HPDE6-E6E7 (cell line): ENCODE results near the gene MICU1.
A peak's percentile ranks its signal among the peaks of the same experiment; 100 is the strongest.
"Not testable (repeated sequence)": the region's sequence is repeated elsewhere in the genome, so short reads cannot be mapped to it uniquely, and the experiment has no call there.

Source experiments
- DNase-seq: peaks from one replicate; pipeline ENCODE4 v3.0.0; 2011; ENCODE audit warnings: missing footprints; ENCODE audit errors: extremely low spot score

Gene MICU1

DNA sequence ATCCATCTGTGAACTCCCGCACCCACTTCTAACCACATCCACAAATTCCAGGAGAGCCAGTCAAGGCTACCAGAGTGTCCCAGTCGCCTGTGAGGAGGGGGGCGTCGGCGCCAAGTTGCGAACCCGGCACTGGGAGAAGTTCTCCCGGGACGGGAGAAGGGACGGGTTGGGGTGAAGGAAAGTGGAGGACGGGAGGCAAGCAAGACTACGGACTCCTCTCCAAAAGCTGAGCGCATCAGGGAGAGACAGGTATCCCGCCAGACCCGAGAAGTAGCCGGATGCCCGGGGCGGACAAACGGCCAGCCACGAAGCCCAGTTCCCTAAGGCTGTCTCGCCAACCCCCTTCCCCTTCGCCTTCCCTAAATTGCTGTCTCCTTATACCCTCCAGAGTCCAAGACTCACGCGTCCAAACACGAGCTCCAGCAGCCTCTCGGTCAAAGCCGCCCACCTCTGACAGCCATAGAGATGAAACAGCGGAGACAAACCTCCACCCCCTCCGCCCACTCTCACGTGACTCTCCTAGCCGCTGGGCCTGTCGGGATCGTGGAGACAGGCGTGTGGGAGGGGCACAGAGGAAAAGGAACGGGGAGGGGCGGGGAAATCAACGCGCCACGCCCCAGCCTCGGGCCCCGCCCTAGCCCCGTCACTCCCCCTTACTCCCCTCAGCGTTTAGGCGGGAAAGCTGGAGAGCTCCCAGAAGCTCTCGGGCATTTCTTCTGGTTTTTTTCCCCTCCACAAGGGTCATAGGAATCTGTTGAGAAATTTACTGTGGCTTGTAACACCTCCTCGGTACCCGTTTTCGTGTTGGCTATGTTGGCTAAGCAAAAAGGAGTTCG, at the start of gene MICU1:
Gene MICU1 (minus strand): TSS at position 472 of the 836 bp plus-strand sequence. CDS start 59,286 bp downstream, outside the sequence.
- peak; percentile 96 for DNase-seq

DNA sequence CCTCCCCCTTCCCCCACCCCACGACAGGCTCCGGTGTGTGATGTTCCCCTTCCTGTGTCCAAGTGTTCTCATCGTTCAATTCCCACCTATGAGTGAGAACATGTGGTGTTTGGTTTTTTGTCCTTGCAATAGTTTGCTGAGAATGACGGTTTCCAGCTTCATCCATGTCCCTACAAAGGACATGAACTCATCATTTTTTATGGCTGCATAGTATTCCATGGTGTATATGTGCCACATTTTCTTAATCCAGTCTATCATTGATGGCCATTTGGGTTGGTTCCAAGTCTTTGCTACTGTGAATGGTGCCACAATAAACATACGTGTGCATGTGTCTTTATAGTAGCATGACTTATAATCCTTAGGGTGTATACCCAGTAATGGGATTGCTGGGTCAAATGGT, 48.3 kb upstream of the MICU1 start:
- not testable (repeated sequence) for DNase-seq

DNA sequence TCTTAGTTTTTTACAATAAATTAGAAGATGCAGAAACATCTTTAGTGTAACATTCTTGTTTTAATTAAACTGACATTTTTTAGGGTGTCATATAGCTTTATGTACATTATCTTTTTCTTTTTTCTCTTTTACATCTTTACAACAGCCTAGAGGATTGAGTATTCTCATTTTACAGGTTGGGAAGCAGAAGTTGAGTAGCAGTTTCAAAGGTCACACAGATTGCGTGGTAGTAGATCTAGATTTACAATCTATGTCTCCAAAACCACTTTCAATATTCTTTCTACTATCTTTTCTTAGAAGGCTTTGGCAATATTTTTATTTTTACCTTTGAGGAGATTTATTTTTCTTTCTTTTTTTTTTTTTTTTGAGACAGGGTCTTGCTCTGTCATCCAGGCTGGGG, 47.4 kb upstream of the MICU1 start:
- DNase-seq: no peak

DNA sequence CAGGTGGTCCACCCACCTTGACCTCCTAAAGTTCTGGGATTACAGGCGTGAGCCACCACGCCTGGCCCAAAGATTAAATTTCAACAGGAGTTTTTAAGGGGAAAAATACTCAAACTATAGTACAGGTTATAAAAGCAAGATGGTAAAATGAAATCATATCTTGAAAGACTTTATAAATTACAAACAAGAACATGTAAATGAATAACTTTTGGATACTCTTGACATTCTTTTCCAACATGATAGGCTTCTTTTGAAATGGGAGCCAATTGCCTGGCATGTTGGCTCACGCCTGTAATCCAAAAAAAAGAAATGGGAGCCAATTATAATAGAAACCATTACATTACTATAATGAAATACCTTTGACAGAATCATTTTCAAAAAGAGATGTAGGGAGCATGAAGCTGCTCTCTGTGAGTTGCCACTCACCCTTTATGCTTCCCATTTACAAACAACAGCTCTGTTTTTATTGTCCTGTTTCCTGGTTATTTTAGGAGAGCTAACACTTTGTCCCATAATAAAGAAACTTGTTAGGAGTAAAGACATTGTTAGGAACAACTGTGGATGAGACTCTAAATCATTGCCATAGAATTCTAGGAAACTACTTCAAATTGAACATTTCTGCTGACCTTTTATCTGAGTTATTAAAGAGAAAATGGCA, 41.5 kb upstream of the MICU1 start:
- DNase-seq: no peak

DNA sequence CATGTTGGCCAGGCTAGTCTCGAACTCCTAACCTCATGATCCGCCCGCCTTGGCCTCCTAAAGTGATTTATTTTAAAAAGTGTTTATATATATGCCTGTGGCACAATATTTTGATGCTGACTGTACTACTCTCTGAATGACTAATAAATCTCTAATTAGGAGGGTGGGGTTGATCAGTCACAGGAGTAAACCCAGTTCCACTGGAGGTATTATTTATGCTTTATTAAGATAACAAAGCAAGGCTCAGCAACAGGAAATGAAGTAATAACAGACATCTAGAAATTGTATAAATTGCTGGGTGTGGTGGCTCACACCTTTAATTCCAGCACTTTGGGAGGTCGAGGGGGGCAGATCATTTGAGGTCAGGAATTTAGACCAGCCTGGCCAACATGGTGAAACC, 40.0 kb upstream of the MICU1 start:
- DNase-seq: peak; percentile 69

GRCh38 chr10:72663971-72664370, 38.1 kb upstream of the MICU1 start:
- no peak for DNase-seq

DNA sequence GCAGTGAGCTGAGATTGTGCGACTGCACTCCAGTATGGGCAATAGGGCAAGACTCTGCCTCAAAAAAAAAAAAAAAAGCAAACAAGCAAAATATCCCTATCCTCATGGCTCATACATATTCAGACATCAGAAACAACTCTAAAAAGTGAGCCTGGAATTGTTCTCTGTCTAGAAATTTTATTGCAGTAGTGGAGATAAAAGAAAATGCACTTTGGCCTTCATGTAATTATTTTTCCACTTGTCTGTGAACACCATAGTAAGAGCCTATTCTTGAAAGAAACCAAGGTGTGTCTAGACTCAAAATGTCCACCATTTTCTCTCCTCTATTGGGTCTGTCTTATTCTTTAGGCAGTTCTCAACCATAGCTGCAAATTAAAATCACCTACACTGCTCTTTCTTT, 35.6 kb upstream of the MICU1 start:
- DNase-seq: no peak

GRCh38 chr10:72660220-72660619, 34.3 kb upstream of the MICU1 start:
- no peak for DNase-seq

GRCh38 chr10:72659694-72660093, 33.8 kb upstream of the MICU1 start:
- DNase-seq: no peak

GRCh38 chr10:72658696-72659400, 33.0 kb upstream of the MICU1 start:
- DNase-seq: no peak

- no peak for DNase-seq
These were observed 28.8 kb upstream of the MICU1 start for GRCh38 chr10:72654720-72655119.

DNA sequence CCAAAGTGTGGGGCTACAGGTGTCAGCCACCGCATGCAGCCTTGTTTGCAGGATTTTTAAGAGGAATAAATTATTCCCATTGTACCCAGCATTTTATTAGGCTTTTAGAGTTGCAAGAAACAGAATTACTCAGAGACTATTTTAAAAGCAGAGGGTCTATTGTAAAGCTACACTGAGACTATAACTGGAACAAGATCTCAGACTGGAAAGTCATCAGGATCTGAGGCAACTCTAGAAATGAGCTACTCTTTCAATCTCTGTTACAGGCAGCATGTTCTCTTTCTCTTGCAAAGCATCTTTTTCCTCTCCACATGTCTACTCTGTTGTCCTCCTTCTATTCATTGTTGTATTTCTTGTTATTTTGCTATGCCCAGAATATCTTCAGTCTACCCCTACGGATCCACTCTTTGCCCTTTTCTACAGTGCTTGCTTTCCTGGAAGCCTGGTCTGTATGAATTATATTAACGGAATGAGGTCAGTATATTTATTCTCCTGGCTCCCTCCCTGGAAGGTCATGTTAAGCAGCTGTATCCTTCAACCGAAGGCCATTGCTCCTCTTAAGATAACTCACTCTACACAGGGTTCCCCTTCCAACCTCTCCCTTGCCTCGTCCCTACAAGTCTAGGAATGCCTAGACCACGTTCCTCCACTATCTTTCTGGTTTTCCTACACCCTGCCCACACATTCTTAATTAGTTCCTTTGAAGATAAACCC, 27.7 kb upstream of the MICU1 start:
- no peak for DNase-seq

DNA sequence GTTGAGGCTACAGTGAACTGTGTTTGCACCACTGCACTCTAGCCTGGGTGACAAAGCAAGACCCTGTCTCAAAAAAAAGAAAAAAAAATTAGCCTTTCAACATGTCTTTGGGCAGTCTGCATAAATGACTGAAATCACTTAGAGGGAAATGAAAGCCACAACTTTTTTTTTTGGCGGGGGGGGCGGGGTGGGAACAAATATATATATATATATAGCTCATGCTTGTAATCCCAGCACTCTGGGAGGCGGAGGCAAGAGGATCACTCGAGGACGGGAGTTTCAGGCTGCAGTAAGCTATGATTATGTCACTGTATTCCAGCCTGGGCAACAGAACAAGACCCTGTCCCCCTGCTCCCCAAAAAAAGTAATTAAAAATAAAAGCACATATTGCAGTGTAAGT, 23.4 kb upstream of the MICU1 start:
- no peak for DNase-seq

GRCh38 chr10:72648301-72648700, 22.4 kb upstream of the MICU1 start:
- DNase-seq: no peak

DNA sequence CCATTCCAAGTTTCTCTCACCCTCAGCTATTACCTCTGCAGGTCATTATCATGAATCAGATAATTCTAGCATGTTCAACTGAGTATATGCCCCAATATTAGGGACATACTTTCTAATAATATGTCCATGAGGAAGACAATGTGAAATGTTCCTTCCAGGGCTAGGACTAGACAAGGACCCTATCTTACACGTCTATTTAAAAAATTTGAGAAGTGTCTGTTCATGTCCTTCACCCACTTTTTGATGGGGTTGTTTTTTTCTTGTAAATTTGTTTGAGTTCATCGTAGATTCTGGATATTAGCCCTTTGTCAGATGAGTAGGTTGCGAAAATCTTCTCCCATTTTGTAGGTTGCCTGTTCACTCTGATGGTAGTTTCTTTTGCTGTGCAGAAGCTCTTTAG, 21.1 kb upstream of the MICU1 start:
- DNase-seq: not testable (repeated sequence)

DNA sequence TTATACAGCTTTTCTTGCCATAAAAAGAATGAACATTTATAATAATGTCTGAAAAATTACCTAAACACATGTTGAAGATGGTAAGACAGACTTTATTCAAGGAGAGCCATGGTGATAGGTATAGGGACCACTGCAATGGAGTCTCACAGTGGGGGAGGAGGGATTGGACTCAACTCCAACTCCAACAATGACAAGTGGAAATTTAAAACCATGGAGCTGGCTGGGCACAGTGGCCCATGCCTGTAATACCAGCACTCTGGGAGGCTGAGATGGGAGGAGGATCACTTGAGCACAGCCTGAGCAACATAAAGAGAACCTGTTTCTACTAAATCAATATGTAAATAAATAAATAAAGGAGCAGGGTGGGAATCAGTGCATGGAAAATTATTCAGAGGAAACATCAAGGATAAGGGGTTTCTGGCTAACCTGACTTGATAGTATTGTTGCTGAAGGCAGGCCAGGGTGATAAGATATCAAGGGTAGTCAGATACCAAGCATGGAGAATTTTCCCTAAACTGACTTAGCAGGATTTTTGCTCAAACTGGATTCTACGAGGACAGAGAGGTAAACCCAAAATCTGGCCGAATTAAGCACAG, 19.5 kb upstream of the MICU1 start:
- no peak for DNase-seq

GRCh38 chr10:72642318-72642717, 16.4 kb upstream of the MICU1 start:
- no peak for DNase-seq

DNA sequence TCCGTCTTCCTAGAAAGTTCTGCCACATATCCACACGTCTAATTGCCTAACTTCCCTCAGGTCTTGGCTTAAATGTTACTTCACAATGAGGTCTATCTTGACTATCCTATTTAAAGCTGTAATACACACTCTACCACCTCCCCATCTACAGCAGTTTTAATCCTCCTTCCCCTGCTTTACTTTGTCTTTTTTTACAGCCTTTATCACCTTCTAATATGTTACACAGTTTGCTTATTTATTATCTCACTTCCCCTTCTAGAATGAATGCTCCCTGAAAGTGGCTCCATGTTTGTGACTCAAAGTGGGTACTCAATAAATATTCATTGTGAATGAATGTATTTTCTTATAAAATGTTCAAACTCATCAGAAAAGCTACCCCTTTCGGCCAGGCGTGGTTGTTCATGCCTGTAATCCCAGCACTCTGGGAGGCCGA, 13.6 kb upstream of the MICU1 start:
- no peak for DNase-seq

DNA sequence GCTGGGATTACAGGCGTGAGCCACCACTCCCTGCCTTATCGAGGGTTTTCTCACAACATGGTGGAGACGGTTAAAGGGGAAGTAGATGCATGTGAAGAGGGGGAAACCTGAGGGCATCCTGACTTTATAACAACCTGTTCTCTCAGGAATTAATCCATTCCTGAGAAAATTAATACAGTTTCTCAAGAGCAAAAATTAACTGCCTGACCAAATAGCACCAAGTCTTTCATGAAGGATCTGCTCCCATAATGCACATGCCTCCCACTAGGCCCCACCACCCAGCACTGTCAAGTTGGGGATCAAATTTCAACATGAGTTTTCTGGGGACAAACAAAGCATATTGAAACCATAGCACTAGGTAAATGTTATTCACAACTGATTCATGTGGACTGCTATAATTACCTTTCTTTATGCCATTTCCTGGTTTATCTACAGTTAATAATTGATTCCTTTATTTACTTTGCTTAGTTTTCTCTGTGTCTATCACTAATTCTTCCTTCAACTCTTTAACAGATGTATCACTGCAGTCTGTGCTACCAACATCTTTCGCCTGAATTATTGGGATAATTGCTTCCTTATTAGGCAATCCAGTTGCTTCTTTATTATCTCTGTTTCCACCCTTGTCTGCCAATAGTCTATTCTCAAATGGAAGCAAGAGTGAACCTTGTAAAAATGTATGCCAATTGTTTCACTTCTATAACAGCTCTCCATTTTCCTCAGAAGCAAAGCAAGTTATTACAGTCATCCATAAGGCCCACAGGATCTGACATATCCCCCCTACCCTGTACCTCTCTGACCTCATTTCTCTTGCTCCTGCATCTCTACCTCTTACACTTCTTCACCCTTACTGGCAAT, 12.9 kb upstream of the MICU1 start:
- no peak for DNase-seq

DNA sequence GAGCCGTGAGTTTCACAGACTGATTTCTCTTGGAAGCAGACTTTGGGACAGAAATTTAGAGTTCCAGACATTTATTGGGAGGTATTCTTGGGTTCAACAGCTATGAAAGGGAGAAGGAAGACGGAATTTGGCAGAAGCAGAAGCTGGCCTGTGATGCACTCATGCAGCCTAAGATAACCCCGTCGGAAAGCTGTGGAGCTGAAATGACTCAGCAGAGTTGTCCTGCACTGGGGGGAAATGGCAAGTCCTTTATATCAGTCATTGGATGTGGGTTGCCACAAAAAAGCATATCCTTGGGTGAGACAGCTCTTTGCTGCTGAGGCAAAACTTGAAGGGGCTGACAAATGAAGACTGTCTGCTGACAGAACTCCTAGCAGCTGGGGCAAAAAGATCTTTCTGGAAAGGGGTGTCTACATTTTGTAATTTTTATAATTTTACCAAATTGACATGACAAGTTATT, 11.5 kb upstream of the MICU1 start:
- DNase-seq: no peak
